Heart right ventricle (tissue), 16 donors: ENCODE data around the gene ROBO1. TPM values are rescaled to one million over a fixed set of nuclear protein-coding genes. Genes with fewer than 3 reads are reported as not detected.

ENCODE experiments used
- ATAC-seq, 8 donors: fragments of 200-7000 bp; cut with Tn5 transposase; one replicate each; pipeline ENCODE4 v1.9.1; 2020; ENCODE audit warnings: mild to moderate bottlenecking in 8 of 8, moderate library complexity in 8 of 8, moderate number of reproducible peaks in 1 of 8
- DNase-seq, 2 donors: peaks; one replicate each; pipeline ENCODE4 v3.0.0-alpha.2; 2020
- H3K27ac ChIP-seq, 10 donors: fragments of 200-600 bp; sonication (generic) in 2 of 10; one replicate each; pipeline versions ENCODE4 v1.5.0 to v1.8.0; 2020 to 2022; ENCODE audit warnings: mild to moderate bottlenecking in 3 of 10
- H3K27me3 ChIP-seq, 7 donors: fragments of 200-600 bp; one replicate each; pipeline ENCODE4 v1.8.0; 2021 to 2022; ENCODE audit warnings: mild to moderate bottlenecking in 2 of 7
- H3K36me3 ChIP-seq, 9 donors: fragments of 200-600 bp; sonication (generic) in 1 of 9; one replicate each; pipeline versions ENCODE4 v1.5.0 to v1.8.0; 2020 to 2022; ENCODE audit warnings: mild to moderate bottlenecking in 2 of 9
- H3K4me1 ChIP-seq, 9 donors: fragments of 200-600 bp; sonication (generic) in 1 of 9; one replicate each; pipeline versions ENCODE4 v1.5.0 to v1.8.0; 2020 to 2022; ENCODE audit warnings: mild to moderate bottlenecking in 4 of 9
- H3K4me3 ChIP-seq, 10 donors: fragments of 200-600 bp; sonication (generic) in 2 of 10; one replicate each; pipeline versions ENCODE4 v1.5.0 to v1.8.0; 2020 to 2022; ENCODE audit warnings: mild to moderate bottlenecking in 7 of 10, moderate library complexity in 2 of 10
- H3K9me3 ChIP-seq, 11 donors: fragments of 200-600 bp in 10 of 11; sonication (generic) in 2 of 11; one replicate each; pipeline versions ENCODE4 v1.5.0 to v1.8.0; 2013 to 2022; ENCODE audit warnings: mild to moderate bottlenecking in 2 of 11, control low read depth in 1 of 11, moderate library complexity in 1 of 11
- WGBS, 2 donors: extraction: QIAGEN DNeasy Blood & Tissue Kit; methylation state at CpG; one replicate each; pipeline ENCODE4 v1.1.7; 2013; ENCODE audit warnings: inconsistent platforms in 1 of 2; 5-methylcytosine and 5-hydroxymethylcytosine counted together
- intact Hi-C, 10 donors: fragments of 100-400 bp; cut with DNase I; formaldehyde crosslinking; loops; one replicate each; pipeline versions ENCODE4 v1.11.1 to v1.14.2; 2022
- microRNA-seq, 2 donors: library from miRNA; unstranded; fragments of <30 nt; microRNA quantifications; one replicate each; pipeline ENCODE4 v1.2.0, GENCODE V29; 2021
- polyA plus RNA-seq, 2 donors: library from polyadenylated mRNA; stranded (reverse); fragments of 200-250 nt; gene quantifications; one replicate each; pipeline ENCODE4 v1.2.3, GENCODE V29; 2013
- total RNA-seq, 10 donors: library from RNA; stranded (reverse); fragmentation: NEBNext Ultra II Directional in 3 of 10; extraction: Animal tissue kit (Norgen Biotek cat#: 25700) in 3 of 10; gene quantifications; one replicate each; pipeline versions ENCODE4 v1.2.1 to v1.2.4, GENCODE V29; 2021 to 2023
- TF ChIP-seq, protein P1 (sequence below), 9 donors: fragments of 200-600 bp; sonication (generic) in 2 of 9; IDR thresholded peaks; one replicate each; pipeline versions ENCODE4 v1.5.0 to v1.8.0; 2021 to 2022; ENCODE audit warnings: antibody characterized with exemption in 9 of 9, mild to moderate bottlenecking in 5 of 9, moderate library complexity in 1 of 9
- donor health status: Arrhythmogenic right ventricular cardiomyopathy.
- donor health status: ischemic (EF 13 %, LVEDD 7.1; RV severe dilation, severe dysfunction).
- donor health status: healthy with polysubstance abuse.
- donor health status: DM: no; HTN: yes; CAD: no.
- donor health status: DM: no; HTN: no; CAD: no.
- donor health status: ischemic (EF 25% LVEDD 6.9; RV normal size, moderate dysfunction).
- donor health status: ischemic (EF 25% LVEDD 5.7; RV mildly dilated, moderate dysfunction).
- donor health status: healthy.
- donor health status: DM: yes; HTN: yes; CAD: no.
- donor health status: Ischemic cardiomyopathy.
- donor health status: ischemic (EF 35%, LVEDD 5.7; RV mildly dilated, moderate dysfunction).
- donor health status: nonischemic (EF 11% LVEDD 7.7; RV severe dilation, severe dysfunction).
- donor health status: DM: yes; HTN: yes; CAD: no.
- donor health status: PGD.
- donor health status: ischemic (EF 29% LVEDD 5.4; RV normal size, mild dysfunction).
- donor health status: nonischemic (EF 23%, LVEDD 6.1; RV moderate dilation, normal function).

ROBO1 gene
- total and polyA plus RNA-seq, 12 donors, result 2.8 to 13.9 (median 5.6) TPM

GRCh38 chr3:78569804-78570203, 1198.0 kb downstream of the ROBO1 start:
- WGBS, 2 donors, result 65 to 69% methylated on average over 6 of the region's 6 CpGs
- Histone ChIP-seq H3K4me3 (no peak overlapping the region), H3K36me3 (no peaks in the 10 kb centered on the region)

DNA sequence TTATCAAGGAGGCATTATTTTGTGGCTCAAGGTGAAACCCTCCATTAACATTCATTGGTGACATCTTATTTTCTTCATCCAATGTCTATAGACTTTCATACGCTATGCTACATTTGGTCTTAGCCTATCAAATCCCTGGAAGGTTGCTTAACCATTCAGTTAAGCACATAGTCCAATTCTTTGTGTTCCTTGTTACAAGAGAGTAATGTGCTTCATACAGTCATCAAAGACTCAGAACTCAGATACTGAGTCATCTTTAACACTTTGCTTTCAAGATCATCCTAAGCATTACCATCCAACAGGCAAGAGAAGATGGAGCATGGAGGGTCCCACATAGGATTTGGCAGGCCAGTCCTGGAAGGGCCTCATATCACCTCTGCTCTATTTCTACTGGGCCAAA, 1202.1 kb downstream of the ROBO1 start:
- no peak overlapping the region for H3K27ac ChIP-seq
- no peak overlapping the region for H3K4me3 ChIP-seq
- H3K9me3 ChIP-seq, result peaks cover 0 to 11% (median 0%) of the 10 kb centered on the region in 11 donors
- no peaks in the 10 kb centered on the region for H3K4me1 ChIP-seq
- intact Hi-C loops, result no loop called here
- 91 to 95% methylated on average over 1 of the region's 1 CpG for WGBS, 2 donors
- ATAC-seq, result no peak
- TF ChIP-seq, protein P1, sequence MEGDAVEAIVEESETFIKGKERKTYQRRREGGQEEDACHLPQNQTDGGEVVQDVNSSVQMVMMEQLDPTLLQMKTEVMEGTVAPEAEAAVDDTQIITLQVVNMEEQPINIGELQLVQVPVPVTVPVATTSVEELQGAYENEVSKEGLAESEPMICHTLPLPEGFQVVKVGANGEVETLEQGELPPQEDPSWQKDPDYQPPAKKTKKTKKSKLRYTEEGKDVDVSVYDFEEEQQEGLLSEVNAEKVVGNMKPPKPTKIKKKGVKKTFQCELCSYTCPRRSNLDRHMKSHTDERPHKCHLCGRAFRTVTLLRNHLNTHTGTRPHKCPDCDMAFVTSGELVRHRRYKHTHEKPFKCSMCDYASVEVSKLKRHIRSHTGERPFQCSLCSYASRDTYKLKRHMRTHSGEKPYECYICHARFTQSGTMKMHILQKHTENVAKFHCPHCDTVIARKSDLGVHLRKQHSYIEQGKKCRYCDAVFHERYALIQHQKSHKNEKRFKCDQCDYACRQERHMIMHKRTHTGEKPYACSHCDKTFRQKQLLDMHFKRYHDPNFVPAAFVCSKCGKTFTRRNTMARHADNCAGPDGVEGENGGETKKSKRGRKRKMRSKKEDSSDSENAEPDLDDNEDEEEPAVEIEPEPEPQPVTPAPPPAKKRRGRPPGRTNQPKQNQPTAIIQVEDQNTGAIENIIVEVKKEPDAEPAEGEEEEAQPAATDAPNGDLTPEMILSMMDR (IDR thresholded peaks at IDR 0.05), result no peak
- no peaks in the 10 kb centered on the region for H3K36me3 ChIP-seq
- DNase-seq, result no peak
- H3K27me3 ChIP-seq, result no peaks in the 10 kb centered on the region

More at GRCh38 chr3:78569804-78570203, 1198.0 kb downstream of the ROBO1 start:
- Histone ChIP-seq H3K9me3 (peaks cover 0 to 7% (median 0%) of the 10 kb centered on the region in 11 donors), H3K27ac (no peak overlapping the region), H3K27me3 (no peaks in the 10 kb centered on the region), H3K4me1 (no peaks in the 10 kb centered on the region)
- intact Hi-C loops, result no loop called here
- TF ChIP-seq, protein P1 (IDR thresholded peaks at IDR 0.05), result no peak
- DNase-seq (no peak), ATAC-seq (no peak)

GRCh38 chr3:78562328-78562727, 1205.5 kb downstream of the ROBO1 start:
- TF ChIP-seq, protein P1 (IDR thresholded peaks at IDR 0.05), result no peak
- Histone ChIP-seq H3K4me1 (no peaks in the 10 kb centered on the region), H3K36me3 (no peaks in the 10 kb centered on the region), H3K9me3 (peaks cover 0 to 11% (median 0%) of the 10 kb centered on the region in 11 donors), H3K27ac (no peak overlapping the region), H3K27me3 (no peaks in the 10 kb centered on the region), H3K4me3 (no peak overlapping the region)
- intact Hi-C loops, result no loop called here
- DNase-seq (no peak), ATAC-seq (no peak)
- 47 to 56% methylated on average over 1 of the region's 1 CpG for WGBS, 2 donors

Small RNA genes within 50 kb of the gene (microRNA-seq; reads per million reads assigned to microRNA genes)
- 0 reads per million in 2 donors for gene MIR3923
